ENCODE data around the gene RANBP3. TPM values are rescaled to one million over a fixed set of nuclear protein-coding genes. Genes with fewer than 3 reads are reported as not detected.

RANBP3 gene
- total RNA-seq, 2 donors from 2014 or later: 77.4 to 81.4 TPM

DNA sequence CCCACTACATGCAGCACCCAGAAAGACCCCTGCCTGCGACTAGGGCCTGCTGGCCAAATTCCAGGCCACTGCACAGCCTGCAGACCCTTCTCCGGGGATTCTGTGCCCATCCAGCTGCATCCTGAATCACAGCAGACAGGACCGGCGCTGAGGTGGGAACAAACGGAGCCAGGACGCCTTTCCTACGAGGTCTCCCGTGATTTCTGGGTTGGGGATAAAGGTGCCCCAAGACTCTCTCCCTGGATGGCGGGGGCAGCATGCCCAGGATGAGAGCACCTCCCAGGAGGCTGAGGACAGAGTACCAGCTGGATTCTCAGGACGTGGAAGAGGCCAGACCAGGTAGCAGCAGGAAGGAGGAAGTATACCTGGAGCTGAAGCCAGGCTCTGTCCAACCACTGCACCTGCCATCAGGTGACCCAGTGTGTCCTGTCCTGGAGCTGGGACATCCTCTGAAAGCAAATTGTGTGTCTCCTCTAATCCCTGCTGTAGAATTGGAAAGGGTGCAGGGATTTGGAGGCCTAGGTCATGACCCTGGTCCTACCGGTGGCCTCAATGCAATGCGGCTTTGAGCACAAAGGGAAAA is 104.2 kb downstream of the RANBP3 start:
- Histone ChIP-seq H3K27me3 (ENCODE audit: control insufficient read depth, insufficient read depth, low read length, poor library complexity, severe bottlenecking) (no peaks in the 10 kb centered on the region), H3K4me1 (ENCODE audit: control insufficient read depth, insufficient read depth, low read length) (no peaks in the 10 kb centered on the region), H3K27ac (ENCODE audit: low read depth, low read length) (no peak overlapping the region), H3K4me3 (ENCODE audit: low read length) (no peak overlapping the region), H3K9ac (ENCODE audit: extremely low read depth, low read length, poor library complexity, severe bottlenecking) (no peak overlapping the region), H3K36me3 (ENCODE audit: control insufficient read depth, insufficient read depth, low read length) (no peaks in the 10 kb centered on the region), H3K9me3 (ENCODE audit: control insufficient read depth, low read length) (no peaks in the 10 kb centered on the region)
- Mint-ChIP-seq H3K27me3 (ENCODE audit: insufficient read depth) (no peaks in the 10 kb centered on the region), H3K9me3 (no peaks in the 10 kb centered on the region), H3K4me1 (no peaks in the 10 kb centered on the region), H3K27ac (no peak overlapping the region), H3K4me3 (no peak overlapping the region), H3K36me3 (ENCODE audit: low read depth) (no peaks in the 10 kb centered on the region)
- TF ChIP-seq, protein P1, sequence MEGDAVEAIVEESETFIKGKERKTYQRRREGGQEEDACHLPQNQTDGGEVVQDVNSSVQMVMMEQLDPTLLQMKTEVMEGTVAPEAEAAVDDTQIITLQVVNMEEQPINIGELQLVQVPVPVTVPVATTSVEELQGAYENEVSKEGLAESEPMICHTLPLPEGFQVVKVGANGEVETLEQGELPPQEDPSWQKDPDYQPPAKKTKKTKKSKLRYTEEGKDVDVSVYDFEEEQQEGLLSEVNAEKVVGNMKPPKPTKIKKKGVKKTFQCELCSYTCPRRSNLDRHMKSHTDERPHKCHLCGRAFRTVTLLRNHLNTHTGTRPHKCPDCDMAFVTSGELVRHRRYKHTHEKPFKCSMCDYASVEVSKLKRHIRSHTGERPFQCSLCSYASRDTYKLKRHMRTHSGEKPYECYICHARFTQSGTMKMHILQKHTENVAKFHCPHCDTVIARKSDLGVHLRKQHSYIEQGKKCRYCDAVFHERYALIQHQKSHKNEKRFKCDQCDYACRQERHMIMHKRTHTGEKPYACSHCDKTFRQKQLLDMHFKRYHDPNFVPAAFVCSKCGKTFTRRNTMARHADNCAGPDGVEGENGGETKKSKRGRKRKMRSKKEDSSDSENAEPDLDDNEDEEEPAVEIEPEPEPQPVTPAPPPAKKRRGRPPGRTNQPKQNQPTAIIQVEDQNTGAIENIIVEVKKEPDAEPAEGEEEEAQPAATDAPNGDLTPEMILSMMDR (conservative IDR thresholded peaks at IDR 0.05): no peak
- DNase-seq: no peak
- WGBS, 2 experiments (ENCODE audit: insufficient coverage in 1 of 2, insufficient read length in 1 of 2): 94% methylated on average over 10 to 12 of the region's 12 CpGs

DNA sequence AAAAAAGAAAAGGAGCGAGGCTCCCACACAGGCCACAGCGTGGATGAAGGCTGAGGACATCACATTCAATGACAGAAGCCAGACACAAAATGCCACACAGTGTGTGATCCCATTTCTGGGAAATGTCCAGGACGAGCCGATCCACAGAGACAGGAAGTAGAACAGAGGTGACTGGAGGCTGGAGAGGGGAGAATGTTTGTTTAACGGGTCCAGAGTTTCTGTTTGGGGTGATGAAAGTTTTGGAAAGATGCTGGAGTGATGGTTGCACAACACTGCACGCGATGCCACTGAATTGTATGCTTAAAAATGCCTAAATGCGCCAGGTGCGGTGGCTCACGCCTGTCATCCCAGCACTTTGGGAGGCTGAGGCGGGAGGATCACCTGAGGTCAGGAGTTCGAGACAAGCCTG is 107.0 kb downstream of the RANBP3 start:
- Histone ChIP-seq H3K27ac (ENCODE audit: low read depth, low read length) (no peak overlapping the region), H3K36me3 (ENCODE audit: control insufficient read depth, insufficient read depth, low read length) (no peaks in the 10 kb centered on the region), H3K4me3 (ENCODE audit: low read length) (no peak overlapping the region), H3K9ac (ENCODE audit: extremely low read depth, low read length, poor library complexity, severe bottlenecking) (no peak overlapping the region), H3K27me3 (ENCODE audit: control insufficient read depth, insufficient read depth, low read length, poor library complexity, severe bottlenecking) (no peaks in the 10 kb centered on the region), H3K4me1 (ENCODE audit: control insufficient read depth, insufficient read depth, low read length) (no peaks in the 10 kb centered on the region), H3K9me3 (ENCODE audit: control insufficient read depth, low read length) (no peaks in the 10 kb centered on the region)
- no peak for DNase-seq
- Mint-ChIP-seq H3K4me1 (no peaks in the 10 kb centered on the region), H3K9me3 (no peaks in the 10 kb centered on the region), H3K4me3 (no peak overlapping the region), H3K27me3 (ENCODE audit: insufficient read depth) (peaks cover 2% of the 10 kb centered on the region), H3K27ac (no peak overlapping the region), H3K36me3 (ENCODE audit: low read depth) (no peaks in the 10 kb centered on the region)
- 90 to 94% methylated on average over 8 to 12 of the region's 12 CpGs for WGBS, 2 experiments (ENCODE audit: insufficient coverage in 1 of 2, insufficient read length in 1 of 2)
- TF ChIP-seq, protein P1 (conservative IDR thresholded peaks at IDR 0.05): no peak

- H3K4me1 Mint-ChIP-seq: no peaks in the 10 kb centered on the region
- no peak overlapping the region for H3K27ac Mint-ChIP-seq
- no peak overlapping the region for H3K4me3 ChIP-seq (ENCODE audit: low read length)
- H3K9me3 Mint-ChIP-seq: no peaks in the 10 kb centered on the region
- no peak for DNase-seq
- no peaks in the 10 kb centered on the region for H3K36me3 ChIP-seq (ENCODE audit: control insufficient read depth, insufficient read depth, low read length)
- no peak overlapping the region for H3K27ac ChIP-seq (ENCODE audit: low read depth, low read length)
- H3K9me3 ChIP-seq (ENCODE audit: control insufficient read depth, low read length): no peaks in the 10 kb centered on the region
- H3K27me3 Mint-ChIP-seq (ENCODE audit: insufficient read depth): peaks cover 8% of the 10 kb centered on the region
- no peak overlapping the region for H3K9ac ChIP-seq (ENCODE audit: extremely low read depth, low read length, poor library complexity, severe bottlenecking)
- no peaks in the 10 kb centered on the region for H3K4me1 ChIP-seq (ENCODE audit: control insufficient read depth, insufficient read depth, low read length)
- 88 to 90% methylated on average over 24 to 31 of the region's 31 CpGs for WGBS, 2 experiments (ENCODE audit: insufficient coverage in 1 of 2, insufficient read length in 1 of 2)
- no peak overlapping the region for H3K4me3 Mint-ChIP-seq
- no peaks in the 10 kb centered on the region for H3K36me3 Mint-ChIP-seq (ENCODE audit: low read depth)
- TF ChIP-seq, protein P1 (conservative IDR thresholded peaks at IDR 0.05): no peak
- H3K27me3 ChIP-seq (ENCODE audit: control insufficient read depth, insufficient read depth, low read length, poor library complexity, severe bottlenecking): no peaks in the 10 kb centered on the region
Measured at GRCh38 chr19:5867201-5868136, 110.5 kb downstream of the RANBP3 start.

Other genes starting within 250 kb of the RANBP3 start
- 1 to 10 TPM; 1.9 to 3.6 TPM for gene PRR22, start 193.4 kb downstream of the RANBP3 start, total RNA-seq
- gene DUS3L, start 187.0 kb downstream of the RANBP3 start, total RNA-seq: 10 to 100 TPM; 19.6 to 36.8 TPM
- gene NRTN, start 173.1 kb downstream of the RANBP3 start, total RNA-seq: 1 to 10 TPM; 5.8 to 6.4 TPM
- not detected for gene FUT6, start 138.4 kb downstream of the RANBP3 start, total RNA-seq
- gene FUT3, start 126.7 kb downstream of the RANBP3 start, total RNA-seq: 1 to 10 TPM in 1 of 2 donors, not detected in 1; 1.3 TPM
- 1 to 10 TPM in 1 of 2 donors, not detected in 1; 1.3 TPM for gene FUT5, start 107.6 kb downstream of the RANBP3 start, total RNA-seq
- gene NDUFA11, start 74.3 kb downstream of the RANBP3 start, total RNA-seq: 100 to 1,000 TPM; 242 to 269 TPM
- gene VMAC, start 73.3 kb downstream of the RANBP3 start, total RNA-seq: 1 to 10 TPM; 5.9 TPM
- gene CAPS, start 63.9 kb downstream of the RANBP3 start, total RNA-seq: 1 to 10 TPM; 6.6 to 6.7 TPM
- gene RFX2, start 132.4 kb upstream of the RANBP3 start, total RNA-seq: 10 to 100 TPM in 1 of 2 donors, 1 to 10 TPM in 1; 6.6 to 11.0 TPM
- gene ACSBG2, start 157.5 kb upstream of the RANBP3 start, total RNA-seq: not detected

Measured in endodermal cell (in vitro differentiated cells).